Frontal cortex (tissue), 4 donors: ENCODE measurements around the gene MCOLN2. TPM values are rescaled to one million over a fixed set of nuclear protein-coding genes. Genes with fewer than 3 reads are reported as not detected.
"Not testable (repeated sequence)": the region's sequence is repeated elsewhere in the genome, so short reads cannot be mapped to it uniquely, and the experiment has no call there.

Experiments used
- DNase-seq, 2 donors: peaks; one replicate each; pipeline ENCODE4 v3.0.0; 2012; ENCODE audit warnings: low spot score in 2 of 2
- FAIRE-seq: peaks from 2 replicates; lab custom pipeline; 2012; peaks lifted over from hg19 to GRCh38; lab: Jason Lieb, UNC
- total RNA-seq: library from RNA; depleted of rRNA; stranded (reverse); fragments of >200 nt; gene quantifications from one replicate; pipeline ENCODE4 v1.2.3, GENCODE V29; 2014
- donor health status: control.
- donor health status: control.
- donor health status: control.

Gene MCOLN2
- total RNA-seq, 1 donor from 2014 or later: not detected

DNA sequence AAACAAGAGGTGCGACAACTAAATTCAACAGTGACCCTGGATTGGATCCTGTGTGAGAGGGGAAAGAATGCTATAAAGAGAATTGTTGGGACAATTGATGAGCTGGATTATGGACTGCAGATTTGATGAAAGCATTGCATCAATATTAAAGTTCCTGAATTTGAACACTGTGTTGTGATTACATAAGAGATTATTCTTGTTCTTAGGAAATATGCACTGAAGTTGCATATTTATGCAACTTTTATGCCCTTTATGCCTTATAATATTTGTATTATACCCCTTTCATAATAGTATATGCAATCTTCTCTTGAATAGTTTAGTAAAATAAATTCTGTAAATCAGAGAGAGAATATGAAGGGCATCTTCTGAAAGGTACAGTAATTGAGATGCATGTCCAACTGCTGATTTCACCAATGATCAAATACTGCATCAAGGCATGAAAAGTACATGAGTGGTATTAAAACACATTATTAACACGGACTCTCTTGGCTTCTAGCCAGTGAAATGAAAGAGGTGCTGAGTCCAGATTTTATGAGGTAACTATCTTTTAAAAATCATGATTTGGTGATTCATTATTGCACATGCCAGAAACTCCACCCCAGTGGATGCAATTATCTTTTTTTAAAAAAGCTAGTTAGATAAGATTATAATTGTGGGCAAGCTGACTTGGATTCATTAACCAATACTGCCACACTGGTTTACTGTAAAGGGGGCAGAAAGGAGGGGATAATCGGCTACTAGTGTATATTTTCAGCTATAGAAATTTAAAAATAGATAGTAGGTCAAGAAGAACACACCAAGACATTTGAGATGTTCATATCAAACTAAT, 84.0 kb downstream of the MCOLN2 start:
- FAIRE-seq (no peak), DNase-seq (no peak)

DNA sequence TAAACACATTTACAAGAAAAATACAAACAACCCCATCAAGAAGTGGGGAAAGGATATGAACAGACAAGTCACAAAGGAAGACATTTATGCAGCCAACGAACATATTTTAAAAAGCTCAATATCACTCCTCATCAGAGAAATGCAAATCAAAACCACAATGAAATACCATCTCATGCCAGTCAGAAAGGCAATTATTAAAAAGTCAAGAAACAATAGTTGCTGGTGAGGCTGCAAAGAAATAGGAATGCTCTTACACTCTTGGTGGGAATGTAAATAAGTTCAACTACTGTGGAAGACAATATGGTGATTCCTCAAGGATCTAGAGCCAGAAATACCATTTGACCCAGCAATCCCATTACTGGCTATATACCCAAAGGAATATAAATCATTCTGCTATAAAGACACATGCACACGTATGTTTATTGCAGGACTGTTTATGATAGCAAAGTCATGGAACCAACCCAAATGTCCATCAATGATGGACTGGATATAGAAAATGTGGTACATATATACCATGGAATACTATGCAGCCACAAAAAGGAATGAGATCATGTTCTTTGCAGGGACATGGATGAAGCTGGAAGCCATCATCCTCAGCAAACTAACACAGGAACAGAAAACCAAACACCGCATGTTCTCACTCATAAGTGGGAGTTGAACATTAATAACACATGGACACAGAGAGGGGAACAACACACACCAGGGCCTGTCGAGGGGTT, 88.0 kb downstream of the MCOLN2 start:
- not testable (repeated sequence) for DNase-seq, FAIRE-seq

DNA sequence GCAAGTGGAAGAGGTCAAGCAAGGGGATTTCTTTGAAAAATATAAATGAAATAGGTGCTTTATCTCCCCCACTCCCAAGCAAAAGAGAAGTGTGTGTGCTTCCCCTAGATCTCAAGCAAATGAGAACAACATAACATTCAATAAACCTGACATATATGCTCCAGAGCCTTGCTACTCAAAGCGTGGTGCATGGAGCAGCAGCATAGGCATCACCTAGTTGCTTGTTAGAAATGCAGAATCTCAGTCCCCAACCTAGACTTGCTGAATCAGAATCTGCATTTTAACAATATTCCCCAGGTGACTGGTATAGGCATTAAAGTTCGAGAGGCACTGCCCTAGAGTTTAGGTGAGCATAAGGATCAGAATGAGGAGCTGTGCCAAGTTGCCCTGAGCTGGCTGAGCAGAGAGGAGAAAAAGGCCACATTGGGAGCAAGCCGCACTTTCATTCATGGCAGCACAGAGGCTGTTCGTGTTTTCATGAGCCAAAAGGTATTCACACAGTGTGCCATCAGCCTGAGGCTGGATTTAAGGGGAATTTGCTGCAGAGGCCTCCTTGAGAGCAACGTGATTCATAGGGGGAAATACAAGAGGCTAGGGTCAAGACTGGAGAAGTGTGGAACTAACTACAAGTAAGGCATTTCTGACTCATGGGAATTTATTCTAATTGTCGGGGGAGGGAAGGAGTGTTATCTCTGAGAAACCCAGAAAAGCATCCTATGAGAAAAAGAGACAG, 89.7 kb downstream of the MCOLN2 start:
- no peak for FAIRE-seq
- no peak for DNase-seq

DNA sequence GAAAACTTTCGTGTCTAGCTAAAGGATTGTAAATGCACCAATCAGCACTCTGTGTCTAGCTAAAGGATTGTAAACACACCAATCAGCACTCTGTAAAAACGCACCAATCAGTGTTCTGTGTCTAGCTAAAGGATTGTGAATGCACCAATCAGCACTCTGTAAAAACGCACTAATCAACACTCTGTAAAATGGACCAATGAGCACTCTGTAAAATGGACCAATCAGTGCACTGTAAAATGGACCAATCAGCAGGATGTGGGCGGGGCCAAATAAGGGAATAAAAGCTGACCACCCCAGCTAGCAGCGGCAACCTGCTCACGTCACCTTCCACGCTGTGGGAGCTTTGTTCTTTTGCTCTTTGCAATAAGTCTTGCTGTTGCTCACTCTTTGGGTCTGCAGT, 94.2 kb downstream of the MCOLN2 start:
- not testable (repeated sequence) for FAIRE-seq, DNase-seq

DNA sequence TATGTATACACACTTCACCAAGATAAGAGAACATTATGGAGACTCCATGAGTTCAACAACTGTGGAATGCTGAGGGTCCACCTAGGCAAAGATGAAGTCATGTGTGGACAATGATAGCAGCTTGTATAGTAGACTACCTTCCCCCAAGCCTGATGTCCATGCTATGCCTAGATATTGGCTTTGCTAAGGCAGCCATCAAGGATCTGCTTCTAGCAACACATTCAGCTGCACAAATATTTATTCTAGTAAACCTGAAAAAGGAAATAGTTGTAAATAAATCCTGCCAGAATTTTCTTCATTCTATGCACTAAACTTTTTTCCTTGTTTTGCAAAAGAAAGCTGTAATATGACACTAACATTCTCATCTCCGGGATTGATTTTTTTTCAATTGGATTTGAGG, 96.9 kb downstream of the MCOLN2 start:
- FAIRE-seq: no peak

DNA sequence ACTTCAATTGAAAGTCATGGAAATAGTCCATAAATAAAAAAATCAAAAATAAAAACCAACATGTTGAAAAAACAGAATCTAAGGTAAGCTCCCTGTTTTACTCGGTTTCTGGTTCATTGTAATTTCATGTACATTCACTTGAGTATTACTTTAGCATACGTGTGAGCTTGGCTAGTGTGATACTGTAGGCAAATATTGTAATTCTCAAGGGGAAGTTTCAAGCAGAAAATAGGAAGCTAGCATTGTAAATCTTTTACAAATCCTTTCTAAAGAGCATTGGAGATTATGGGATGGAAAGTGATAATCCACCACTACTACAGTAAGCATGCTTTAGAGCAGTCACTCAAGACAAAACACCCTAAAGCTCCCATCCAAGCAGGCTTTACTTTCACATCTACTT, 100.6 kb downstream of the MCOLN2 start:
- no peak for DNase-seq
- FAIRE-seq: no peak

More for the DNA sequence above, 96.9 kb downstream of the MCOLN2 start:
- no peak for DNase-seq

DNA sequence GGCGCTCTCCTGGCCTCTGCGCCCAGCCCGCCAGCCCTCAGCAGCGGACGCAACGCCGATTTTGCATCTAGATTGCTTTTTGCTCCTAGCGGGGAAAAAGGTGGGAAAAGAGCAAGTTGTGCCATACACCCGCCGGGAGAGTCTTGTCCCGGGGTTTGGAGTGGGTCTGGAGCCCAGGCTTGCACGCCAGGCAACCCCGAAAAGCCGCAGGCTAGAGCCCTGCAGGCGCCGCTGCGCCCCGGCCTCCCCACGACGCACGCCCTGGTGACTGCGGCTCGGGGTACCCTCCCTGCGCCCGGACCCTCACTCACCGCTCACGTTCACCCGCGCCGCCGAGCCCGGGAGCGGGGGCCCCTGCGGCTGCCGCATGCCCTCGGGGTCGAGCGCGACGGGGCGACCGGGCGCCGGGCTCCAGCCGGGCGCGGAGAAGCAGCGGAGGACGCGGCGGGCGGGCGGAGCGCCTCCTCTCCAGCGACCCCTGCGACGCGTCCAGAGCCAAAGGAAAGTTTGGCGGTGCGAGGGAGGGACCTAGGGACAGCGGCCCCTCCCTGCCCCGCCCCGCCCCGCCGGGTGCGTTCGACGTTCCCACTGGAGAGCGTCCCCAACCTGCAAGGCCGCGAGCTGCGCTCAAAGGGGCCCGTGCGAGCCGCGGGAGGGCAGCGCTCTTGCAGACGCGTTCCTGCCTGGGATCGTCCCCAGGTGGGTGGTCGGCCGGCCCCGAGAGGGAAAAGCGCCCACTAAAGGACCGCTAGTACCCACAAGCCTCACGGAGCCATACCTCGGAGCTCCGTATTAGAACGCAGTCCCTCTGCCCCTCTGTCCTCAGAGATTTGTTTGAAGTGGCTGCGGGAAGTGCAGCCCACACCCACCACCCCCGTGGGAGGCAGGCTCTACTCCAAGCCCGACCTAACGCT, 104.0 kb downstream of the MCOLN2 start, which contains the start of gene LPAR3:
LPAR3 (minus strand) TSS at position 502 of the 914 bp plus-strand sequence. CDS start 27,086 bp downstream, outside the sequence.
- FAIRE-seq: no peak
- peak in 1 of 2 donors; percentile 14 for DNase-seq

DNA sequence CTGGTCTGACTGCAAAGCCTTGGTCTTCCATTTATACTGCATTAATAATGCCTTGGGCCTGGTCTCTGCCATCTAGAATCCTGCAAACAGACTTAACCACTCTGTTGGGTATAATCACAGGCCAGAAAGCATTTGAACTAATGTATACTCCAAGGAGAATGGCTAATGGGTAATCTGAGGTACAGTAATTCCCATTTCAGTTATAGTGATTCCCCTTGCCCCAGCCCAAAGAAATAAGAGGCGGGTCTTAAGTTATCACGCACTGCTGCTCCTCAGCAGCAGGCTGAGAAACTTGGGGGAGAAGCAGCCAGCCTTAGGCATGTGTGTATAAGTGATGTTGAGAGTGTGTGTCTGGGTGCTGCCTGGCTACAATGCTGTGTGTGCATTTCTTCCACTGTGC, 106.3 kb downstream of the MCOLN2 start:
- FAIRE-seq (no peak), DNase-seq (no peak)

DNA sequence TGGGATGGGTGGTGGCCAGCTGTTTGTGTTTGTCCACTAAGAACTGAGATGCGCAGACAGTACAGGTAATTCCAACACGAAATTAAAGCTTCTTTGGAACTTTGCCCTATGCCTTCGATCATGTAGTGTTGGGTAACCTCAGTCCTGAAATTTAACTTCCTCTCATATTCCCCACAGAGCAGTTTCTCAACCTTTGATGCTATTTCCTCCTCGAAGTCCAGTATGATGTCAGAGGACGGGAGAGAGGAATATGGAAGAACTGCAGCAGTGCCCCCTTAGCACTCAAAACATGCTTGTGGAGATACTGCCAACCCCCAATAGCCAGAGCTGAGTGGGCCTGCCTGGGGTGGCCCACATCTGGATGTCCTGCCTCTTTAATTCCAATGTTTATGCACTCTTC, 107.5 kb downstream of the MCOLN2 start:
- FAIRE-seq: no peak
- no peak for DNase-seq

DNA sequence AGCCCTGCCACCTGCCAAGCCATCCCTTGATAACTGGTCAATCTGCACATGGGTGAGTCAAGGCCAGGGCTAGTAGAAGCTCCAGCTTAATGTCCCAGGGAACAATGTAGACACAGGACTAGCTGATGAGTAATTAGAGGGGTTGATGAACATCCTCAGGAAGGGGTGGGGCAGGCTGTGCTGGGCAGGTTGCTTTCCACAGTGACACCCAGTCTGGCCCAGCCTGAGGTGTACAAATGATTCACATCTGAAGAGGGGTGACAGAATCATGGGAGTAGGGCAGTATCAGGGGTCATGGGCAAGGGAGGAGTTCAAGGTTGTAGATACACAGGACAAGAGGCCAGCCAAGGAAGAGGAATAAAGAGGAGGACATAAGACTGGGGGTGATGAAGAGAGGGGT, 108.2 kb downstream of the MCOLN2 start:
- DNase-seq: no peak
- no peak for FAIRE-seq

DNA sequence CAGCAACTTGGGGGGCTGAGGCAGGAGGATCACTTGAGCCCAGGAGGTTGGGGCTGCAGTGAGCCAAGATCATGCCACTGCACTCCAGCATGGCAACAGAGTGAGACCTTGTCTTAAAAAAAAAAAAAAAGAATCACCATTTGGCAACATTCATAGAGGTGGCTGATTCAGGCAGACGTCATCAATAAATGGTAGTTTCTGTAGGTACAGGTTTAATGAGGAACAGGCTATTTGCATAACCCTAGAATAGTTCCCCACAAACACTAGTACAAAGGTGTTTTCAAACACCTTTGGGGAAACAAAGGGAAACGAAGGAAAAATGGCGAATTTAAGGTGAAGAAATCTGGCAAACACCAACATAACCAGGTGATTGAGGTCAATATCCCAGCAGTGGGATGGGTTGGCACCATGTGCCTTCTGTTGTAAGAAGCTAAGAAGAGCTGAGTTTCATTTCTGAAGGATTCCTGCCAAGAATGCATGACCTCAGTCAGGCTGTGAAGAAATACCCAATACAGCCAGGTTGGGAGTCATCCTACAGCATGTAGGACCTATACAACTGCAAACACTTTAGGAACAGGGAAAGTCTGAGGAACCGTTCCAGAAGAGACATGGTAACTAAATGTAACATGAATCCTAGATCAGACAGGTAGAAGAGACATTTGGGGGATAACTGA, 109.5 kb downstream of the MCOLN2 start:
- DNase-seq (no peak), FAIRE-seq (no peak)

DNA sequence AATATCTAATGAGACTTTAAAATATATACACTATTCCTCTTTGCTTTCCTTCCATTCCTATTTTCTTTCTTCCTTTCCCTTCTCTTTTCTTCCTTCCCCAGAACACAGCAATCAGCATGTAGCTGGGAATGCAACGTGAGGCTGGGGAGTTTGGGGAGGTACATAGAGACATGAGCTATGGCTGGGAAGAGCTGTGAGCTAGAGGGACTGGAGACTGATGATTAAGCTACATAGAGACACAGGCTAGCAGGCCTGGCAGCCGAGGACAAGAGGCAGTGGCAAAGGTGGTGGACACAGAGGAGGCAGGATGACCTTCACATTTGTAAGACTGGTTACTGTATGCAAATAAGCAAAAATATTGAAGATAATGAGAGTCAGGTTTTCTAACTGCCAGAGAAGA, 111.4 kb downstream of the MCOLN2 start:
- FAIRE-seq (no peak), DNase-seq (no peak)

DNA sequence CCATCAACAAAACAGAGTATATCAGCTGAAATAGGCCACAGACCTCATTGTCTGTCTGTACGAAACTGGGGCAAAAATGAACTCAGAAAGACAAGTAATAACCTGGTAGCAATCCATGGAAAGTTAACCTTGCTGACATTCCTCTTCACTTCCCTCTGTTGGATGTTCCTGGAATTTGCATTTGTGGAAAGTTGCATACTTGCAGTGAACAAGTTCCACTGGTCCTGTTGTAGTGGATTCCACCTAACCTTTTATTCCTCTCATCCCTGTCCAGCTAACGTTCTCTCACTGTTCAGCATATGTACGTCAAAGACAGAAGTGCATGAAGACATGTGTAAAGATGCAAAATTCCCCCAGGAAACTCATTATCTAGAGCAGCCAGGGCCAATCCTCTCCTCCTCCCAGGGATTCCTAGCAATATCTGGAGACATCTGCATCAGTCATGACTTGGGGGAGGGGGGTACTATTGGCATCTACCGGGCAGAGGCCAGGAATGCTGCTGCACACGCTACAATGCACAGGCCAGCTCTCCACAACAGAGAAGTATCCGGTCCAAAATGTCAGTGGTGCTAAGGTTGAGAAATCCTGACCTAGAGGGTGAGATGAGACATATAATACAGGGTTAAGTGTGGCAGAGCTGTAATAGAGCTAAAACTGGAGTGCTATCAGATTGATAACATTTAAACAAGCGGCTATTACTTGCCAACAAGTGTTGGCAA, 112.1 kb downstream of the MCOLN2 start:
- FAIRE-seq: no peak
- no peak for DNase-seq

DNA sequence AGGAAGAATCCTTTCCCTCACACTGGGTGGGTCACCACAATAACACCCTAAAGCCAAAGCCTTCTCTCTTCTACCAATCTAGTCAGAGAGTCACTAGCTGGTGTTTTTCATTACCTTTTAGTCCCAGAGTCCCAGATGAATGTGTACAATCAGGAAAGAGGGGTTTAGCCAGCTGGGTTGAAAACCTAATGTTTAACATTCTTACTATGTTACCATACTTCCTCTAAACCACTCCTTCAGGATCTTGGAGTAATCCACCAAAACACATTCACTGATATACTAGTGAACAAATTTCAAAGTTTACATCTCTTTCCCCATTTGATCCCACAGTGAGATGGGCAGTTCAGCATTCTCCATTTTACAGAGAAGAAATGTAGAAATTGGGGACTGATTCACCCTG, 113.6 kb downstream of the MCOLN2 start:
- no peak for DNase-seq
- FAIRE-seq: no peak

DNA sequence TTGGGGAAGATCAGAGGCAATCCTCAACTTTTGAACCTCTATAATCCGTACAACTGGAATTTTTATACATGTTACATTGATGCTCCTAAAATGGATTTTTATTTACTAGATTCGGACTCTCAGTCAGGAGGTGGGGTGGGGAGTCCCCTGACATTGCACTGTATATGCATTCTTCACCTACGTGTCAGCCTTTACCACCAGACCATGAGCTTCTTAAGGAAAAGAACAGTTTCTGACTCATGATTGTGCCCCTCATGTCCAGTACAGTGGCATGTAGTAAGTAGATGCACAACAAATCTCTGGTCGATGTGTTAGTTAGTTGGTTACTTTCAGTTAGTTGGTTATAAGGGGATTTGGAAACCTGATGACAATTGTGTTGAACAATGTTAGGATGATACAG, 119.3 kb downstream of the MCOLN2 start:
- DNase-seq: no peak

DNA sequence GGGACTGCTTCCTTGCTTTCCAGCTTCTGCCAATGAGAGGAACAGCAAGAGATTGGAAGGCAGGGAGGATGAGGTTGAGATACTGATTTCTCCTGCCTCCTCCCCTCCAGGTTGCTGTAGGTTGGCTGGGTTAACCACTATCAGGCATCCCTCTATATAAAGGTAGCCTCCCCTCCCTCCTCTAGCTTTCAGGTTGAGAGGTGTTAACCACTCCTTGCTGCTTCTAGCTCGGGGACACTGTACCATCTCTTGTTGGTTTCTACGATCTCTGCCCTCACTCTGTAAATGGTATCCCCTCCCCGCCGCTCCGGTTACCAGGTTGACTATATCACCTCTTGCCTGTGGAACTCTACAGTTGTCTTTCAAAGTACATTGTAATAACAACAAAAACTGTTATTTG, 120.6 kb downstream of the MCOLN2 start:
- DNase-seq (no peak), FAIRE-seq (no peak)

More for the DNA sequence above, 119.3 kb downstream of the MCOLN2 start:
- FAIRE-seq: no peak
